A549 (cell line): ENCODE results near the gene UBQLN4.

Source experiments
- CHD2 ChIP-seq: fragments of 150-350 bp; IDR thresholded peaks from 2 replicates; pipeline ENCODE4 v1.6.1; 2014; ENCODE audit warnings: low read length; ENCODE audit not compliant: partially characterized antibody
- CHD4 ChIP-seq: fragments of 200-600 bp; sonication (generic); IDR thresholded peaks from 2 replicates; pipeline ENCODE4 v1.6.1; 2016; ENCODE audit warnings: antibody characterized with exemption, mild to moderate bottlenecking, borderline replicate concordance
- CTCF ChIP-seq: fragments of >200 bp; sonication (Bioruptor Twin); formaldehyde crosslinking; IDR thresholded peaks from 3 replicates; pipeline ENCODE4 v1.5.1; 2016
- JUN ChIP-seq, 2 experiments: fragments of >200 bp; sonication (Bioruptor Twin); formaldehyde crosslinking; IDR thresholded peaks; 2 replicates in 1 of 2; 3 replicates in 1 of 2; pipeline ENCODE4 v1.6.1; 2016 to 2017
- MAZ ChIP-seq: fragments of 150-350 bp; IDR thresholded peaks from 2 replicates; pipeline ENCODE4 v1.6.1; 2014; ENCODE audit warnings: antibody characterized with exemption, low read depth, low read length, borderline replicate concordance
- MYC ChIP-seq: IDR thresholded peaks from 2 replicates; pipeline ENCODE4 v1.6.1; 2012; ENCODE audit warnings: mild to moderate bottlenecking, inconsistent platforms, low read length, improper control_type of control experiment, borderline replicate concordance
- POLR2A ChIP-seq: IDR thresholded peaks from 2 replicates; pipeline ENCODE4 v1.6.1; 2012; ENCODE audit warnings: mild to moderate bottlenecking, low read length
- POLR2AphosphoS2 ChIP-seq: conservative IDR thresholded peaks from 2 replicates; pipeline ENCODE4 v1.6.1; 2012; ENCODE audit warnings: low read length, improper control_type of control experiment, inconsistent platforms
- RAD21 ChIP-seq, 2 experiments: fragments of >200 bp in 1 of 2; sonication (Bioruptor Twin) in 1 of 2; formaldehyde crosslinking in 1 of 2; IDR thresholded peaks in 1 of 2; conservative IDR thresholded peaks in 1 of 2; 2 replicates in 1 of 2; 3 replicates in 1 of 2; pipeline ENCODE4 v1.6.1; 2012 to 2018; ENCODE audit warnings: inconsistent platforms in 1 of 2
- RFX5 ChIP-seq: fragments of 450-650 bp; IDR thresholded peaks from 2 replicates; pipeline ENCODE4 v1.7.1; 2014; ENCODE audit warnings: antibody characterized with exemption, mild to moderate bottlenecking, moderate library complexity
- SMC3 ChIP-seq: fragments of >200 bp; sonication (Bioruptor Twin); formaldehyde crosslinking; IDR thresholded peaks from 3 replicates; pipeline ENCODE4 v1.6.1; 2018; ENCODE audit warnings: inconsistent platforms
- TF ChIP-seq, protein P1 (sequence below): fragments of 200-600 bp; sonication (generic); IDR thresholded peaks from 2 replicates; pipeline ENCODE4 v1.6.1; 2016; ENCODE audit warnings: antibody characterized with exemption, mild to moderate bottlenecking, moderate library complexity
- TF ChIP-seq, protein P2 (sequence below): IDR thresholded peaks from 2 replicates; pipeline ENCODE4 v1.6.1; 2012

DNA sequence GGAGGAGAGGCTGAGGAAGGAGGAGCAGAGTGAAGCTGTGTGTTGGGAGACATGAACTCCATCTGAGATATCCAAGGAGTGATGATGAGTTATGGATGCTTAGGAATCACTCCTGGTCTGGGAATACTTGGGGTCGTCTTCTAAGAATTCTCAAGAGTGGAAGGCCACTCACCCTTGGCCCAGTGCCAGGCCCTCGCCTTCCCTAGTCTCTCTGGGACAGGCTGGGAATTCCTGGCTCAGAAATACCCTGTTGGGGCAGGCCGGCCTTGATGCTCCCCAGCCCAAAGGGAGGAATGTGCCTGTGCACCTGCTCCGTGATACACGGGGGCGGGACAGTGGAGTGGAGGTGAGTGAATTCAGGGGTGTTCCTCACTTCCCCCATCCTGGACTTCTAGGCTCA lies 48.3 kb upstream of the UBQLN4 start:
- TF ChIP-seq RAD21 (conservative IDR thresholded peaks at IDR 0.05 in 1 of 2, IDR thresholded peaks at IDR 0.05 in 1 of 2) (no peak), CTCF (no peak), CHD4 (no peak), MAZ (no peak), CHD2 (no peak), POLR2A (no peak), RFX5 (no peak), MYC (no peak), POLR2AphosphoS2 (no peak), JUN (IDR thresholded peaks at IDR 0.05) (no peak), SMC3 (no peak)
- TF ChIP-seq, protein P1, sequence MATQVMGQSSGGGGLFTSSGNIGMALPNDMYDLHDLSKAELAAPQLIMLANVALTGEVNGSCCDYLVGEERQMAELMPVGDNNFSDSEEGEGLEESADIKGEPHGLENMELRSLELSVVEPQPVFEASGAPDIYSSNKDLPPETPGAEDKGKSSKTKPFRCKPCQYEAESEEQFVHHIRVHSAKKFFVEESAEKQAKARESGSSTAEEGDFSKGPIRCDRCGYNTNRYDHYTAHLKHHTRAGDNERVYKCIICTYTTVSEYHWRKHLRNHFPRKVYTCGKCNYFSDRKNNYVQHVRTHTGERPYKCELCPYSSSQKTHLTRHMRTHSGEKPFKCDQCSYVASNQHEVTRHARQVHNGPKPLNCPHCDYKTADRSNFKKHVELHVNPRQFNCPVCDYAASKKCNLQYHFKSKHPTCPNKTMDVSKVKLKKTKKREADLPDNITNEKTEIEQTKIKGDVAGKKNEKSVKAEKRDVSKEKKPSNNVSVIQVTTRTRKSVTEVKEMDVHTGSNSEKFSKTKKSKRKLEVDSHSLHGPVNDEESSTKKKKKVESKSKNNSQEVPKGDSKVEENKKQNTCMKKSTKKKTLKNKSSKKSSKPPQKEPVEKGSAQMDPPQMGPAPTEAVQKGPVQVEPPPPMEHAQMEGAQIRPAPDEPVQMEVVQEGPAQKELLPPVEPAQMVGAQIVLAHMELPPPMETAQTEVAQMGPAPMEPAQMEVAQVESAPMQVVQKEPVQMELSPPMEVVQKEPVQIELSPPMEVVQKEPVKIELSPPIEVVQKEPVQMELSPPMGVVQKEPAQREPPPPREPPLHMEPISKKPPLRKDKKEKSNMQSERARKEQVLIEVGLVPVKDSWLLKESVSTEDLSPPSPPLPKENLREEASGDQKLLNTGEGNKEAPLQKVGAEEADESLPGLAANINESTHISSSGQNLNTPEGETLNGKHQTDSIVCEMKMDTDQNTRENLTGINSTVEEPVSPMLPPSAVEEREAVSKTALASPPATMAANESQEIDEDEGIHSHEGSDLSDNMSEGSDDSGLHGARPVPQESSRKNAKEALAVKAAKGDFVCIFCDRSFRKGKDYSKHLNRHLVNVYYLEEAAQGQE, result no peak
- TF ChIP-seq, protein P2, sequence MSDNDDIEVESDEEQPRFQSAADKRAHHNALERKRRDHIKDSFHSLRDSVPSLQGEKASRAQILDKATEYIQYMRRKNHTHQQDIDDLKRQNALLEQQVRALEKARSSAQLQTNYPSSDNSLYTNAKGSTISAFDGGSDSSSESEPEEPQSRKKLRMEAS, result no peak
